GM23338 (cell line): ENCODE data around the gene AP2A2. TPM values are rescaled to one million over a fixed set of nuclear protein-coding genes. Genes with fewer than 3 reads are reported as not detected.

ENCODE experiments used
- ATAC-seq: fragments of 200-7000 bp; cut with Tn5 transposase; 3 replicates; pipeline ENCODE4 v1.9.1; 2020
- DNase-seq: peaks from one replicate; pipeline ENCODE4 v3.0.0-alpha.2; 2015; ENCODE audit warnings: low spot score
- H2AFZ ChIP-seq: fragments of 200-600 bp; sonication (generic); 2 replicates; pipeline ENCODE4 v1.8.0; 2016; ENCODE audit warnings: antibody characterized with exemption, mild to moderate bottlenecking, moderate library complexity
- H3F3A ChIP-seq: fragments of 200-600 bp; sonication (generic); replicated peaks from 2 replicates; pipeline ENCODE4 v1.8.0; 2017; ENCODE audit warnings: antibody characterized with exemption, mixed run types, low read depth
- H3K27ac ChIP-seq: fragments of 200-600 bp; sonication (generic); 2 replicates; pipeline ENCODE4 v1.6.1; 2016; ENCODE audit warnings: low read depth
- H3K27me3 ChIP-seq: fragments of 200-600 bp; sonication (generic); 2 replicates; pipeline ENCODE4 v1.8.0; 2016; ENCODE audit warnings: mild to moderate bottlenecking, mixed run types, moderate library complexity; ENCODE audit not compliant: insufficient read depth
- H3K36me3 ChIP-seq: fragments of 200-600 bp; sonication (generic); 2 replicates; pipeline ENCODE4 v1.8.0; 2016; ENCODE audit warnings: mild to moderate bottlenecking; ENCODE audit not compliant: insufficient read depth
- H3K4me1 ChIP-seq: fragments of 200-600 bp; sonication (generic); 2 replicates; pipeline ENCODE4 v1.8.0; 2016; ENCODE audit warnings: mild to moderate bottlenecking, moderate library complexity; ENCODE audit not compliant: insufficient read depth
- H3K4me2 ChIP-seq: fragments of 200-600 bp; sonication (generic); 2 replicates; pipeline ENCODE4 v1.7.1; 2017; ENCODE audit warnings: mixed run types
- H3K4me3 ChIP-seq: fragments of 200-600 bp; sonication (generic); 2 replicates; pipeline ENCODE4 v1.6.1; 2016; ENCODE audit warnings: mixed run types
- H3K79me2 ChIP-seq: fragments of 200-600 bp; sonication (generic); replicated peaks from 2 replicates; pipeline ENCODE4 v1.8.0; 2017; ENCODE audit warnings: mild to moderate bottlenecking; ENCODE audit not compliant: insufficient read depth
- H3K9me2 ChIP-seq: fragments of 200-600 bp; sonication (generic); 2 replicates; pipeline ENCODE4 v1.8.0; 2017; ENCODE audit not compliant: insufficient read depth
- H4K20me1 ChIP-seq: fragments of 200-600 bp; sonication (generic); replicated peaks from 2 replicates; pipeline ENCODE4 v1.8.0; 2017; ENCODE audit warnings: mild to moderate bottlenecking; ENCODE audit not compliant: insufficient read depth
- H3K27ac Mint-ChIP-seq: 2 replicates; pipeline ENCODE4 v1.8.0; 2020; ENCODE audit warnings: inconsistent platforms, mild to moderate bottlenecking, moderate library complexity, mixed read lengths
- H3K27me3 Mint-ChIP-seq: 3 replicates; pipeline ENCODE4 v1.8.0; 2022; ENCODE audit warnings: low read depth, mild to moderate bottlenecking, moderate library complexity, mixed read lengths, inconsistent platforms; ENCODE audit not compliant: insufficient read depth, poor library complexity
- H3K36me3 Mint-ChIP-seq: 3 replicates; pipeline ENCODE4 v1.8.0; 2021; ENCODE audit warnings: low read depth, mild to moderate bottlenecking, inconsistent platforms, moderate library complexity, mixed read lengths
- H3K4me1 Mint-ChIP-seq: 3 replicates; pipeline ENCODE4 v1.8.0; 2020; ENCODE audit warnings: mild to moderate bottlenecking, inconsistent platforms, mixed read lengths
- H3K4me3 Mint-ChIP-seq: 3 replicates; pipeline ENCODE4 v1.8.0; 2021; ENCODE audit warnings: moderate library complexity, mild to moderate bottlenecking, inconsistent platforms, mixed read lengths
- H3K9me3 Mint-ChIP-seq: 3 replicates; pipeline ENCODE4 v1.8.0; 2020; ENCODE audit warnings: moderate library complexity, mild to moderate bottlenecking, inconsistent platforms, mixed read lengths
- CREB1 ChIP-seq: fragments of 250-450 bp; sonication (Bioruptor Pico); IDR thresholded peaks from 2 replicates; pipeline ENCODE4 v1.5.0; 2020; ENCODE audit warnings: low read depth, mild to moderate bottlenecking, moderate library complexity
- EZH2 ChIP-seq: fragments of 200-600 bp; sonication (generic); IDR thresholded peaks from one replicate; pipeline ENCODE4 v1.8.0; 2017; ENCODE audit warnings: antibody characterized with exemption, mild to moderate bottlenecking, low read depth; ENCODE audit not compliant: unreplicated experiment
- JUNB ChIP-seq: IDR thresholded peaks from one replicate; pipeline ENCODE4 v1.6.1; 2016; ENCODE audit warnings: antibody characterized with exemption; ENCODE audit not compliant: unreplicated experiment
- STAT1 ChIP-seq: IDR thresholded peaks from one replicate; pipeline ENCODE4 v1.6.1; 2016; ENCODE audit warnings: antibody characterized with exemption; ENCODE audit not compliant: unreplicated experiment
- ZNF331 ChIP-seq: fragments of 250-450 bp; sonication (Bioruptor Pico); IDR thresholded peaks from 2 replicates; pipeline ENCODE4 v1.5.0; 2020; ENCODE audit warnings: low read depth, mild to moderate bottlenecking, moderate library complexity
- polyA plus RNA-seq: library from polyadenylated mRNA; unstranded; fragments of >200 nt; fragmentation: Nextera tagmentation; extraction: Ambion mirVana; gene quantifications from 2 replicates; pipeline ENCODE4 v1.2.1, GENCODE V29; 2016
- total RNA-seq: library from RNA; depleted of rRNA; stranded (reverse); fragments of >200 nt; shearing (Covaris generic); gene quantifications from 2 replicates; pipeline ENCODE4 v1.2.3, GENCODE V29; 2014
- TF ChIP-seq, protein P1 (sequence below): fragments of 250-450 bp; sonication (Bioruptor Pico); IDR thresholded peaks from 2 replicates; pipeline ENCODE4 v1.5.0; 2020; ENCODE audit warnings: mild to moderate bottlenecking, moderate library complexity
- TF ChIP-seq, protein P2 (sequence below), 2 experiments: fragments of 200-600 bp in 1 of 2; sonication (generic) in 1 of 2; conservative IDR thresholded peaks; 2 replicates each; pipeline versions ENCODE4 v1.5.1 to v1.6.1; 2016 to 2017; ENCODE audit warnings: antibody characterized with exemption in 2 of 2, low read depth in 2 of 2, mild to moderate bottlenecking in 2 of 2, moderate library complexity in 1 of 2

Gene AP2A2
- total and polyA plus RNA-seq, 2 experiments from 2014 or later = 23.7 to 47.5 TPM

DNA sequence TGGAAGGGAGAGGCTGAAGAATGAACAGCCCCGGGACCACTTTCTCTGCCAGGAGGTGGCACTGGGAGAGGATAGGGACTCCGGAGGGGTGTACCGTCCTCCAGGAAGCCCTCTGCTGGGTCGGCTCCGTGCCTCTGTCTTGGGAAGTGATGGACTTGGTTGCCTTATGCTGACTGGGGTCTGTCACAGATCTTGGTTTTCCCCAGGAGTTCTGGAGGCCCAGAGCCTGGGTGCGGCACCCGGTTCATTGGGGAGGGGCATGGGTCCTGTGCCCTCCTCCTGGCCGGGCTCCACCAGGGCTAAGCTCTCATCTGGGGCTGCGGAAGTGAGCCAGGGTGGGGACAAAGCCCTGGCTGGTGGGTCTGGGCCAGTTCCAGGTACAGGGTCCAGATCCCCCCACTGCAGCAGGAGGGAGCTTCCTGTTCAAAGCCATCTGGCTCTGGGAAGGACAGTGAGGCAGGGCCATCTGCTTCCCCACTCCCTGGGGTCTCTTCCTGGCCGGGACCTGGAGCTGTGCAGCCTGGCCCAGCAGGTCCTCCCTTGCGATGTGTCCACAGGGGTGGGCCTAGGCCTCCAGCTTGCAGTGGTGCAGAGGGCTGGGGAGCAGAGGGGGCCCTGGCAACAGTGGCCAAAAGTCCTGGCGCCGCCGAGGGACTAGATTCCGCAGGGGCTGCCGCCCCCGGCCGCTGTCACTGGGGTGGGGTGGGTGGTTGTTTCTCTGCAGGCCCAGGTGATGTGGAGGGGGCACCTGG, 1.1 kb upstream of the AP2A2 start:
- H3K4me2 ChIP-seq = no peak overlapping the region
- no peaks in the 10 kb centered on the region for H3F3A ChIP-seq
- Mint-ChIP-seq H3K27ac (no peak overlapping the region), H3K9me3 (no peaks in the 10 kb centered on the region), H3K27me3 (peaks cover 6% of the 10 kb centered on the region), H3K4me1 (peaks cover 8% of the 10 kb centered on the region), H3K36me3 (peaks cover 12% of the 10 kb centered on the region), H3K4me3 (no peak overlapping the region)
- TF ChIP-seq ZNF331 (no peak), JUNB (no peak), STAT1 (no peak), EZH2 (no peak), CREB1 (CRISPR knock-in tag) (no peak)
- TF ChIP-seq, protein P1, sequence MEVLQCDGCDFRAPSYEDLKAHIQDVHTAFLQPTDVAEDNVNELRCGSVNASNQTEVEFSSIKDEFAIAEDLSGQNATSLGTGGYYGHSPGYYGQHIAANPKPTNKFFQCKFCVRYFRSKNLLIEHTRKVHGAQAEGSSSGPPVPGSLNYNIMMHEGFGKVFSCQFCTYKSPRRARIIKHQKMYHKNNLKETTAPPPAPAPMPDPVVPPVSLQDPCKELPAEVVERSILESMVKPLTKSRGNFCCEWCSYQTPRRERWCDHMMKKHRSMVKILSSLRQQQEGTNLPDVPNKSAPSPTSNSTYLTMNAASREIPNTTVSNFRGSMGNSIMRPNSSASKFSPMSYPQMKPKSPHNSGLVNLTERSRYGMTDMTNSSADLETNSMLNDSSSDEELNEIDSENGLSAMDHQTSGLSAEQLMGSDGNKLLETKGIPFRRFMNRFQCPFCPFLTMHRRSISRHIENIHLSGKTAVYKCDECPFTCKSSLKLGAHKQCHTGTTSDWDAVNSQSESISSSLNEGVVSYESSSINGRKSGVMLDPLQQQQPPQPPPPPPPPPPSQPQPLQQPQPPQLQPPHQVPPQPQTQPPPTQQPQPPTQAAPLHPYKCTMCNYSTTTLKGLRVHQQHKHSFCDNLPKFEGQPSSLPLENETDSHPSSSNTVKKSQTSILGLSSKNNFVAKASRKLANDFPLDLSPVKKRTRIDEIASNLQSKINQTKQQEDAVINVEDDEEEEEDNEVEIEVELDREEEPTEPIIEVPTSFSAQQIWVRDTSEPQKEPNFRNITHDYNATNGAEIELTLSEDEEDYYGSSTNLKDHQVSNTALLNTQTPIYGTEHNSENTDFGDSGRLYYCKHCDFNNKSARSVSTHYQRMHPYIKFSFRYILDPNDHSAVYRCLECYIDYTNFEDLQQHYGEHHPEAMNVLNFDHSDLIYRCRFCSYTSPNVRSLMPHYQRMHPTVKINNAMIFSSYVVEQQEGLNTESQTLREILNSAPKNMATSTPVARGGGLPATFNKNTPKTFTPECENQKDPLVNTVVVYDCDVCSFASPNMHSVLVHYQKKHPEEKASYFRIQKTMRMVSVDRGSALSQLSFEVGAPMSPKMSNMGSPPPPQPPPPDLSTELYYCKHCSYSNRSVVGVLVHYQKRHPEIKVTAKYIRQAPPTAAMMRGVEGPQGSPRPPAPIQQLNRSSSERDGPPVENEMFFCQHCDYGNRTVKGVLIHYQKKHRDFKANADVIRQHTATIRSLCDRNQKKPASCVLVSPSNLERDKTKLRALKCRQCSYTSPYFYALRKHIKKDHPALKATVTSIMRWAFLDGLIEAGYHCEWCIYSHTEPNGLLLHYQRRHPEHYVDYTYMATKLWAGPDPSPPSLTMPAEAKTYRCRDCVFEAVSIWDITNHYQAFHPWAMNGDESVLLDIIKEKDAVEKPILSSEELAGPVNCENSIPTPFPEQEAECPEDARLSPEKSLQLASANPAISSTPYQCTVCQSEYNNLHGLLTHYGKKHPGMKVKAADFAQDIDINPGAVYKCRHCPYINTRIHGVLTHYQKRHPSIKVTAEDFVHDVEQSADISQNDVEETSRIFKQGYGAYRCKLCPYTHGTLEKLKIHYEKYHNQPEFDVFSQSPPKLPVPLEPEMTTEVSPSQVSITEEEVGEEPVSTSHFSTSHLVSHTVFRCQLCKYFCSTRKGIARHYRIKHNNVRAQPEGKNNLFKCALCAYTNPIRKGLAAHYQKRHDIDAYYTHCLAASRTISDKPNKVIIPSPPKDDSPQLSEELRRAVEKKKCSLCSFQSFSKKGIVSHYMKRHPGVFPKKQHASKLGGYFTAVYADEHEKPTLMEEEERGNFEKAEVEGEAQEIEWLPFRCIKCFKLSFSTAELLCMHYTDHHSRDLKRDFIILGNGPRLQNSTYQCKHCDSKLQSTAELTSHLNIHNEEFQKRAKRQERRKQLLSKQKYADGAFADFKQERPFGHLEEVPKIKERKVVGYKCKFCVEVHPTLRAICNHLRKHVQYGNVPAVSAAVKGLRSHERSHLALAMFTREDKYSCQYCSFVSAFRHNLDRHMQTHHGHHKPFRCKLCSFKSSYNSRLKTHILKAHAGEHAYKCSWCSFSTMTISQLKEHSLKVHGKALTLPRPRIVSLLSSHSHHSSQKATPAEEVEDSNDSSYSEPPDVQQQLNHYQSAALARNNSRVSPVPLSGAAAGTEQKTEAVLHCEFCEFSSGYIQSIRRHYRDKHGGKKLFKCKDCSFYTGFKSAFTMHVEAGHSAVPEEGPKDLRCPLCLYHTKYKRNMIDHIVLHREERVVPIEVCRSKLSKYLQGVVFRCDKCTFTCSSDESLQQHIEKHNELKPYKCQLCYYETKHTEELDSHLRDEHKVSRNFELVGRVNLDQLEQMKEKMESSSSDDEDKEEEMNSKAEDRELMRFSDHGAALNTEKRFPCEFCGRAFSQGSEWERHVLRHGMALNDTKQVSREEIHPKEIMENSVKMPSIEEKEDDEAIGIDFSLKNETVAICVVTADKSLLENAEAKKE = no peak
- TF ChIP-seq, protein P2, sequence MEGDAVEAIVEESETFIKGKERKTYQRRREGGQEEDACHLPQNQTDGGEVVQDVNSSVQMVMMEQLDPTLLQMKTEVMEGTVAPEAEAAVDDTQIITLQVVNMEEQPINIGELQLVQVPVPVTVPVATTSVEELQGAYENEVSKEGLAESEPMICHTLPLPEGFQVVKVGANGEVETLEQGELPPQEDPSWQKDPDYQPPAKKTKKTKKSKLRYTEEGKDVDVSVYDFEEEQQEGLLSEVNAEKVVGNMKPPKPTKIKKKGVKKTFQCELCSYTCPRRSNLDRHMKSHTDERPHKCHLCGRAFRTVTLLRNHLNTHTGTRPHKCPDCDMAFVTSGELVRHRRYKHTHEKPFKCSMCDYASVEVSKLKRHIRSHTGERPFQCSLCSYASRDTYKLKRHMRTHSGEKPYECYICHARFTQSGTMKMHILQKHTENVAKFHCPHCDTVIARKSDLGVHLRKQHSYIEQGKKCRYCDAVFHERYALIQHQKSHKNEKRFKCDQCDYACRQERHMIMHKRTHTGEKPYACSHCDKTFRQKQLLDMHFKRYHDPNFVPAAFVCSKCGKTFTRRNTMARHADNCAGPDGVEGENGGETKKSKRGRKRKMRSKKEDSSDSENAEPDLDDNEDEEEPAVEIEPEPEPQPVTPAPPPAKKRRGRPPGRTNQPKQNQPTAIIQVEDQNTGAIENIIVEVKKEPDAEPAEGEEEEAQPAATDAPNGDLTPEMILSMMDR (conservative IDR thresholded peaks at IDR 0.05; ENCODE audit: low read depth in 2 of 2) = no peak
- ATAC-seq = no peak
- peaks cover 33% of the 10 kb centered on the region for H3K79me2 ChIP-seq
- peaks cover 5% of the 10 kb centered on the region; the same call in 1 of the 2 replicates for H3K4me1 ChIP-seq
- DNase-seq = no peak
- no peaks in the 10 kb centered on the region for H3K9me2 ChIP-seq
- H3K36me3 ChIP-seq = no peaks in the 10 kb centered on the region
- peak overlapping the region; percentile 38; the same call in 1 of the 2 replicates for H3K4me3 ChIP-seq
- peaks cover 16% of the 10 kb centered on the region; the same call in 1 of the 2 replicates for H4K20me1 ChIP-seq
- H3K27me3 ChIP-seq = no peaks in the 10 kb centered on the region
- peak overlapping the region; percentile 28; the same call in 1 of the 2 replicates for H2AFZ ChIP-seq
- no peak overlapping the region for H3K27ac ChIP-seq
